ENCODE results near the gene BBS5.
A peak's percentile ranks its signal among the peaks of the same experiment; 100 is the strongest.
"Not testable (repeated sequence)": the region's sequence is repeated elsewhere in the genome, so short reads cannot be mapped to it uniquely, and the experiment has no call there.

Gene BBS5

GRCh38 chr2:169486487-169486886 lies 7.2 kb downstream of the BBS5 start:
- no peak for DNase-seq (ENCODE audit: low read depth)

- DNase-seq (ENCODE audit: low read depth): no peak
Measured at GRCh38 chr2:169490834-169491233, 11.5 kb downstream of the BBS5 start.

GRCh38 chr2:169491378-169491777 lies 12.1 kb downstream of the BBS5 start:
- no peak for DNase-seq (ENCODE audit: low read depth)

- DNase-seq (ENCODE audit: low read depth): no peak
Measured at GRCh38 chr2:169493360-169493759, 14.1 kb downstream of the BBS5 start.

- no peak for DNase-seq (ENCODE audit: low read depth)
Measured at GRCh38 chr2:169495310-169495928, 16.1 kb downstream of the BBS5 start.

- no peak for DNase-seq (ENCODE audit: low read depth)
Measured at GRCh38 chr2:169504651-169505050, 25.4 kb downstream of the BBS5 start.

GRCh38 chr2:169507698-169508097 lies 28.4 kb downstream of the BBS5 start:
- DNase-seq (ENCODE audit: low read depth): no peak

- no peak for DNase-seq (ENCODE audit: low read depth)
Measured at GRCh38 chr2:169509298-169509885, 30.1 kb downstream of the BBS5 start, which contains the start of gene KLHL41. TSS of gene KLHL41 (plus strand) at chr2:169509702. CDS start at chr2:169509779, 77 bp downstream.

GRCh38 chr2:169509955-169510354 lies 30.7 kb downstream of the BBS5 start:
- DNase-seq (ENCODE audit: low read depth): no peak

- no peak for DNase-seq (ENCODE audit: low read depth)
Measured at GRCh38 chr2:169510496-169510895, 31.2 kb downstream of the BBS5 start.

GRCh38 chr2:169511818-169512217 lies 32.5 kb downstream of the BBS5 start:
- DNase-seq (ENCODE audit: low read depth): no peak

- no peak for DNase-seq (ENCODE audit: low read depth)
Measured at GRCh38 chr2:169512525-169512924, 33.2 kb downstream of the BBS5 start.

- no peak for DNase-seq (ENCODE audit: low read depth)
Measured at GRCh38 chr2:169513094-169513493, 33.8 kb downstream of the BBS5 start.

- no peak for DNase-seq (ENCODE audit: low read depth)
Measured at GRCh38 chr2:169513926-169514325, 34.6 kb downstream of the BBS5 start.

GRCh38 chr2:169514758-169515157 lies 35.5 kb downstream of the BBS5 start:
- DNase-seq (ENCODE audit: low read depth): not testable (repeated sequence)

GRCh38 chr2:169516488-169516995 lies 37.2 kb downstream of the BBS5 start:
- not testable (repeated sequence) for DNase-seq (ENCODE audit: low read depth)

- no peak for DNase-seq (ENCODE audit: low read depth)
Measured at GRCh38 chr2:169520896-169521295, 41.6 kb downstream of the BBS5 start.

- no peak for DNase-seq (ENCODE audit: low read depth)
Measured at GRCh38 chr2:169523681-169524080, 44.4 kb downstream of the BBS5 start.

GRCh38 chr2:169525434-169525833 lies 46.1 kb downstream of the BBS5 start:
- DNase-seq (ENCODE audit: low read depth): no peak

- no peak for DNase-seq (ENCODE audit: low read depth)
Measured at GRCh38 chr2:169526451-169526850, 47.2 kb downstream of the BBS5 start.

- peak; percentile 66 for DNase-seq (ENCODE audit: low read depth)
Measured at GRCh38 chr2:169528271-169528701, 49.0 kb downstream of the BBS5 start.

GRCh38 chr2:169539460-169539859 lies 60.2 kb downstream of the BBS5 start:
- not testable (repeated sequence) for DNase-seq (ENCODE audit: low read depth)

GRCh38 chr2:169540146-169540545 lies 60.9 kb downstream of the BBS5 start:
- DNase-seq (ENCODE audit: low read depth): no peak

- DNase-seq (ENCODE audit: low read depth): no peak
Measured at GRCh38 chr2:169542433-169542832, 63.1 kb downstream of the BBS5 start.

All from stimulated activated CD8-positive, alpha-beta memory T cell treated with anti-CD3 and anti-CD28 coated beads, Interleukin-15, amount 100 ng/mL, for 1 hour (primary cell).